Astrocyte (in vitro differentiated cells and primary cell): Measurements from ENCODE around the gene ROR2. TPM values are rescaled to one million over a fixed set of nuclear protein-coding genes. Genes with fewer than 3 reads are reported as not detected.

Source experiments
- DNase-seq: peaks from one replicate; pipeline ENCODE4 v3.0.0-alpha.2; 2010; ENCODE audit warnings: low read depth
- FAIRE-seq: peaks from 2 replicates; lab custom pipeline; 2011; peaks lifted over from hg19 to GRCh38; lab: Jason Lieb, UNC
- H2AFZ ChIP-seq: 2 replicates; pipeline ENCODE4 v1.6.0; 2012; ENCODE audit warnings: low read depth, low read length, inconsistent platforms
- H3K27ac ChIP-seq: 2 replicates; pipeline ENCODE4 v1.5.1; 2011; ENCODE audit warnings: low read depth, low read length, inconsistent platforms
- H3K27me3 ChIP-seq: 2 replicates; pipeline ENCODE4 v1.6.0; 2011; ENCODE audit warnings: low read length, inconsistent platforms; ENCODE audit not compliant: insufficient read depth
- H3K36me3 ChIP-seq: 2 replicates; pipeline ENCODE4 v1.5.1; 2011; ENCODE audit warnings: low read length, inconsistent platforms; ENCODE audit not compliant: insufficient read depth
- H3K4me1 ChIP-seq: 2 replicates; pipeline ENCODE4 v1.5.1; 2011; ENCODE audit warnings: low read length, inconsistent platforms; ENCODE audit not compliant: insufficient read depth
- H3K4me2 ChIP-seq: 2 replicates; pipeline ENCODE4 v1.6.0; 2012; ENCODE audit warnings: low read length, inconsistent platforms
- H3K4me3 ChIP-seq: 2 replicates; pipeline ENCODE4 v1.5.1; 2011; ENCODE audit warnings: low read depth, mild to moderate bottlenecking, low read length, inconsistent platforms; ENCODE audit not compliant: insufficient read depth
- H3K79me2 ChIP-seq: 2 replicates; pipeline ENCODE4 v1.6.0; 2012; ENCODE audit warnings: mild to moderate bottlenecking, low read length, inconsistent platforms; ENCODE audit not compliant: insufficient read depth
- H3K9ac ChIP-seq: 2 replicates; pipeline ENCODE4 v1.6.0; 2012; ENCODE audit warnings: mild to moderate bottlenecking, low read length, inconsistent platforms
- H3K9me3 ChIP-seq: 2 replicates; pipeline ENCODE4 v1.5.1; 2012; ENCODE audit warnings: low read depth, mild to moderate bottlenecking, low read length, inconsistent platforms; ENCODE audit not compliant: insufficient read depth
- H4K20me1 ChIP-seq: 2 replicates; pipeline ENCODE4 v1.6.0; 2012; ENCODE audit warnings: low read length, inconsistent platforms; ENCODE audit not compliant: insufficient read depth
- H3K27ac Mint-ChIP-seq: one replicate; pipeline ENCODE4 v1.8.0; 2021; ENCODE audit warnings: mild to moderate bottlenecking, mixed read lengths; ENCODE audit not compliant: unreplicated experiment
- H3K27me3 Mint-ChIP-seq: one replicate; pipeline ENCODE4 v1.8.0; 2021; ENCODE audit warnings: low read depth, mixed read lengths; ENCODE audit not compliant: unreplicated experiment
- H3K36me3 Mint-ChIP-seq: one replicate; pipeline ENCODE4 v1.8.0; 2021; ENCODE audit warnings: low read depth, mixed read lengths; ENCODE audit not compliant: unreplicated experiment
- H3K4me1 Mint-ChIP-seq: one replicate; pipeline ENCODE4 v1.8.0; 2021; ENCODE audit warnings: low read depth, mixed read lengths; ENCODE audit not compliant: unreplicated experiment
- H3K4me3 Mint-ChIP-seq: one replicate; pipeline ENCODE4 v1.8.0; 2021; ENCODE audit warnings: mild to moderate bottlenecking, moderate library complexity, mixed read lengths; ENCODE audit not compliant: unreplicated experiment
- H3K9me3 Mint-ChIP-seq: one replicate; pipeline ENCODE4 v1.8.0; 2021; ENCODE audit warnings: mild to moderate bottlenecking, mixed read lengths; ENCODE audit not compliant: unreplicated experiment
- CTCF ChIP-seq: IDR thresholded peaks from 2 replicates; pipeline ENCODE4 v1.5.1; 2011; ENCODE audit warnings: low read depth, mild to moderate bottlenecking, inconsistent platforms, low read length, moderate library complexity; ENCODE audit not compliant: insufficient read depth
- EZH2 ChIP-seq: IDR thresholded peaks from 2 replicates; pipeline ENCODE4 v1.6.1; 2012; ENCODE audit warnings: mild to moderate bottlenecking, low read length, inconsistent platforms; ENCODE audit not compliant: insufficient read depth
- total RNA-seq: library from RNA; stranded (reverse); gene quantifications from 2 replicates; pipeline ENCODE4 v1.2.1, GENCODE V29; 2021

ROR2 gene
- total RNA-seq, 1 donor from 2014 or later = 4.9 TPM

DNA sequence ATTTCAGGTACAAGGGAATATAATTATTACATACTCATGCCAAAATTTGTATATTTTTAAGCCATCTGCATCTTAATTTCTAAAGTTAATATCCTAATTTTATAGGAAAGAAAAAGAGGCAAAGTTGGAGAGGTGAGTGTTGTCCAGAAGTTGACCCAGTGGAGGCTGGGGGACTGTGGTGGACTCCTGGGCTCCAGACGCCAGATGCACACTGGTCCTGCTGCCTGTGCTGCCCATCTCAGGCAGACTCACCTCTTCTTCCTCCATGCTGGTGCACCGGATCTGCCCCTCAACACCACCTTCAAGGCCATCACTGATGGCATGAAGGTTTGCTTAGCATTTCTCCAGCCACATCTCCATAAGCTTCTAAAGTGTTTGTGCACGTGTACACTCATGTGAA lies 305.6 kb downstream of the ROR2 start:
- H3K27ac Mint-ChIP-seq = no peak overlapping the region
- Histone ChIP-seq H3K4me3 (no peak overlapping the region), H3K27me3 (no peaks in the 10 kb centered on the region), H3K36me3 (no peaks in the 10 kb centered on the region), H3K27ac (no peak overlapping the region), H3K4me1 (no peaks in the 10 kb centered on the region), H4K20me1 (no peaks in the 10 kb centered on the region), H3K9me3 (no peaks in the 10 kb centered on the region), H2AFZ (no peak overlapping the region), H3K9ac (no peak overlapping the region), H3K4me2 (no peak overlapping the region), H3K79me2 (no peaks in the 10 kb centered on the region)
- H3K4me3 Mint-ChIP-seq = no peak overlapping the region
- no peak for DNase-seq
- H3K27me3 Mint-ChIP-seq = peaks cover 21% of the 10 kb centered on the region
- no peak for FAIRE-seq
- peaks cover 5% of the 10 kb centered on the region for H3K9me3 Mint-ChIP-seq
- no peaks in the 10 kb centered on the region for H3K36me3 Mint-ChIP-seq
- TF ChIP-seq CTCF (no peak), EZH2 (no peak)
- no peaks in the 10 kb centered on the region for H3K4me1 Mint-ChIP-seq

GRCh38 chr9:91643481-91644077 lies 306.4 kb downstream of the ROR2 start:
- Histone ChIP-seq H3K27ac (no peak overlapping the region), H2AFZ (no peak overlapping the region), H3K36me3 (no peaks in the 10 kb centered on the region), H3K27me3 (no peaks in the 10 kb centered on the region), H3K9ac (no peak overlapping the region), H3K4me1 (no peaks in the 10 kb centered on the region), H3K4me3 (no peak overlapping the region), H3K9me3 (no peaks in the 10 kb centered on the region), H4K20me1 (no peaks in the 10 kb centered on the region), H3K4me2 (no peak overlapping the region), H3K79me2 (no peaks in the 10 kb centered on the region)
- DNase-seq = no peak
- TF ChIP-seq EZH2 (no peak), CTCF (no peak)
- H3K27me3 Mint-ChIP-seq = peaks cover 21% of the 10 kb centered on the region
- no peaks in the 10 kb centered on the region for H3K4me1 Mint-ChIP-seq
- no peak for FAIRE-seq
- no peak overlapping the region for H3K4me3 Mint-ChIP-seq
- no peak overlapping the region for H3K27ac Mint-ChIP-seq
- H3K36me3 Mint-ChIP-seq = no peaks in the 10 kb centered on the region
- H3K9me3 Mint-ChIP-seq = peaks cover 5% of the 10 kb centered on the region

DNA sequence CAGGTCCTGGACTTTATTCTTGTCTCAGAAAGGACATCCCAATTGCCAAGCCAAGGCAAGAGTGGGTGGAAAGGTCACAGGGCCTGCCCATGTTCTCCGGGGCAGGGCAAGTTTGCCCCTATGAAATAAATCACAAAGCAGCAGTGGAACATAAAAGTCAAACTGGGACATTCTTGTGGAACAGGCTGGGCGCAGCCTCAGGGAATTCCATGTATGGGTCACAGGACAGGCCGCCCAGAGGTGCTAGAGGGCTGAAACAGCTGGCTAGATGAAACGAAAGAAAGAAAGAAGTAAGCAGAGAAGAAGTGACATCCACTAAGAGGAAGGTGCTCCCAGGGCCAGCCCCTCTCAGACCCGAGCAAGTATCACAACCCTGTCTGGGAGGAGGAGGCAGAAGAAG lies 307.3 kb downstream of the ROR2 start:
- no peak overlapping the region for H3K27ac ChIP-seq
- no peaks in the 10 kb centered on the region for H3K9me3 ChIP-seq
- H3K4me1 Mint-ChIP-seq = no peaks in the 10 kb centered on the region
- peaks cover 5% of the 10 kb centered on the region for H3K9me3 Mint-ChIP-seq
- H3K4me2 ChIP-seq = no peak overlapping the region
- FAIRE-seq (no peak), DNase-seq (no peak)
- H3K4me1 ChIP-seq = no peaks in the 10 kb centered on the region
- H3K36me3 Mint-ChIP-seq = no peaks in the 10 kb centered on the region
- no peak overlapping the region for H2AFZ ChIP-seq
- no peak overlapping the region for H3K9ac ChIP-seq
- no peaks in the 10 kb centered on the region for H3K79me2 ChIP-seq
- TF ChIP-seq CTCF = no peak
- TF ChIP-seq EZH2 = no peak
- no peak overlapping the region for H3K4me3 Mint-ChIP-seq
- H3K27ac Mint-ChIP-seq = no peak overlapping the region
- no peak overlapping the region for H3K4me3 ChIP-seq
- no peaks in the 10 kb centered on the region for H3K27me3 ChIP-seq
- H4K20me1 ChIP-seq = no peaks in the 10 kb centered on the region
- H3K36me3 ChIP-seq = no peaks in the 10 kb centered on the region
- peaks cover 21% of the 10 kb centered on the region for H3K27me3 Mint-ChIP-seq
